GM18508 (cell line): ENCODE measurements around the gene OR8H1.

Source experiments
- ATAC-seq: cut with Tn5 transposase; IDR thresholded peaks from one replicate; pipeline ENCODE4 v1.9.1; 2021; ENCODE audit warnings: moderate number of reproducible peaks; ENCODE audit not compliant: insufficient read depth, unreplicated experiment

The OR8H1 gene, protein sequence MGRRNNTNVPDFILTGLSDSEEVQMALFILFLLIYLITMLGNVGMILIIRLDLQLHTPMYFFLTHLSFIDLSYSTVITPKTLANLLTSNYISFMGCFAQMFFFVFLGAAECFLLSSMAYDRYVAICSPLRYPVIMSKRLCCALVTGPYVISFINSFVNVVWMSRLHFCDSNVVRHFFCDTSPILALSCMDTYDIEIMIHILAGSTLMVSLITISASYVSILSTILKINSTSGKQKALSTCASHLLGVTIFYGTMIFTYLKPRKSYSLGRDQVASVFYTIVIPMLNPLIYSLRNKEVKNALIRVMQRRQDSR

DNA sequence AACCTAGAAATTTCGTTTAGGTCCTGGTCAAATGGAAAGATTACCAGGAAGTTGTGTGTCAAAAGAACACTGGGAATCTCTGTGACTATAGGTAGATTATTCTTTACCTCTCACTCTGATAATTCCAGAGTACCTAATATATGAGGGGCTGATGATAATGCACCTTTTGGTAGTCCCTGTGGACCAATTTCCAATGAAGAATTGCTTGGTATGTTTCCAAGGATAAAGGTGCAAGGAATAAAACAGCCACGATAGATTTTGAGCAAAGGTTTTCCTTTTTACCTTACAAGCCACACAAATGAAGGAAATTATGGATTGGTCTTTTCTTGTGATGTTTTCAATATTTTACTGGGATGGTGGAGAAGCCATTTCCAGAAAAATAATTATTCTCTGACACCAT lies at the start of gene OR8H1:
Gene OR8H1, minus strand, starts transcription at position 101 of the 400 bp plus-strand sequence. CDS start 1,192 bp downstream, outside the sequence.
- no peak for ATAC-seq

DNA sequence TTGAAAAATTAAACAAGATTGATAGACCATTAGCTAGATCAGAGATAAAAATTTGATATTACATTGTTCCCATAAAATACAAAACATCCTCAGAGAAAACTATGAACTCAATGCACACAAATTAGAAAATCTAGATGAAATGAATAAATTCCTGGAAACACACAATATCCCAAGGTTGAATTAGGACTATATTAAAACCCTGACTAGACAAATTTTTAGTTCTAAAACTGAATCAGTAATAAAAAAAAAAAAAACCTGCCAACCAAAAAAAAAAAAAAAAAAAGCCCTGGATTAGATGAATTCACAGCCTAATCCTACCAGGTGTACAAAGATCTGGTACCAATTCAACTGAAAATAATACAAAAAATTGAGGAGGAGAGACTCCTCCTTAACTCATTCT lies 48.2 kb upstream of the OR8H1 start:
- no peak for ATAC-seq

DNA sequence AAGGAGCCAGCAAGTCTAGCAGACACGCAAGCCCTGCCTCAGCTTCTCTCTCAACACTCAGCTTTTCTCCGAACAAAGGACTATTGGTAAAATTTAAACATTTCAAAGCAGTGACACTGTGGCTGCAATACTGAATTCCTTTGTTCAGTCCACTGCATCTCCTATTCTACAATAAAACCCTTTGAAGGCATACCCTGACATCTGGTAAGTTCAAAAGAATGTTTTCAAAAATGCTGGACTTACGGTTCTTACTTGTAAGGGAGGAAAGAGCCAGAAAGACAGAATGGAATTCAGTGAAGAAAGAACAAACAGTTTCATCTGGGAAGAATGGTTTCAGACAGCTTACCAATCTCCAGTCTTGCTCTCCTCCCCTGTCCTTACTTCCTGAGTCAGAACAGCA lies 41.1 kb upstream of the OR8H1 start:
- ATAC-seq = no peak

DNA sequence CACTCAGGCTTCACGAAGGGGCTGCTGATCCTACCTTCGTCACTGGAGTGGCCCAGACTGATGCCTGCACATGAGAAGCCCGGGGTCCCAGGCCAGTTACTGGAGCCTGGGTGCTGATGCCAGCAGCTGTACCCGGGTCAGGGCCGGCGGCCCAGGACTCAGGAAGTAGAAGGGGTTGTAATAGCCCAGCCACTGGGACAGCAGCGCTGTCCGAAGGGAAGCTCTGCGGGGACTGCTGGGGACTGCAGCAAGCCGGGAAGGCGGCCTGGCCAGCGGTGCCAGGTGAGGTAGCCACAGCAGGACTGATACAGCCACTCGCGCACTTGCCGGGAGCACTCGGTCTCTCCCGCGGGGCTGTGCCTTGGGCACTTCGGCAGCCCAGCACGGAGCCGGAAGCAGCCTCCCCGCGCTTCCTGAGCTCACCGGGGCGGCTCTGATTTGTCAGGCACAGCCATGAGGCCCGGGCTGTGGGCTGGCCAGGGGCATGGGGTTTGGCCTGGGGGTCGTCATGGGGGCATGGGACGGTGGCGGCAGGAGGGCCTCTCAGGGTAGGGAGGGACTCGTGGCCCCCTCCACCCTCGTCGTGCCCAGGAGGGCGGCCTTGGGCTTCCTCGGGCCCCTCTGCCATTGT lies 39.9 kb upstream of the OR8H1 start:
- ATAC-seq = no peak

DNA sequence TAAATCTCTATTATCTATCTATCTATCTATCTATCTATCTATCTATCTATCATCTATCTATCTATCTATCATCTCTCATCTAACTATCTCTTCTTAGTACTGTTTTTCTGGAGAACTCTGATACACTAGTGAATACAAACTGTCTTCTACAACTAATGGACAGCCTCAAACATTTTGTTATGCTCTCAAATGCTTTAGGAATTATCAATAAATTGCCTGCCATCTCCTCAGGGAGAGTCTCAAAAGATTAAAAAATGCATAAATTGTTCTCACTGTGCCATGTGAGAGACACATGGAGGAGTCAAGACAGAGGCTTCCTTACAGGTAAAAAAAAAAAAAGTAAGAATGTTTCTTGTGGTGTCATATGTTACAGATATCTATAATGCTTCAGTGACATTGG lies 22.8 kb upstream of the OR8H1 start, which contains the start of gene OR8K3:
Gene OR8K3, plus strand, starts transcription at position 301 of the 400 bp plus-strand sequence. CDS start 3,163 bp downstream, outside the sequence.
- no peak for ATAC-seq

DNA sequence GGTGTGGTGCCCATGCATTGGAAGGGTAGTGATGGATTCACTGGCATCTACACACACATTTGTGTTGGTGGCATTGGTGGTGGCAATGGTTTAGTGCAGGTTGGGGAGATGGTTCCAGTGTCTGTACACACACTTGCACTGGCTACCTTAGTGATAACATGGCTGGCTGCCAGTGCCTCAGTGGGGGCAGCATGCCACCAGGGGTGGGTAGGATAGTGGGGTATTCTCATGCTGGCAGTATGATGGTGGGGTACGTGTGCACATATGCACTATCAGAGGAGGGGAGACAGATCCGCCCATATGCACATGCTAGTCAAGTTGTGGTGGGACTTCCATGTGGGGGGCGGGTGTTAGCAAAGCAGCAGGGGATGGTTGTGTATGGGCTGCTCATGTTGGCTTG lies 15.8 kb upstream of the OR8H1 start:
- no peak for ATAC-seq

DNA sequence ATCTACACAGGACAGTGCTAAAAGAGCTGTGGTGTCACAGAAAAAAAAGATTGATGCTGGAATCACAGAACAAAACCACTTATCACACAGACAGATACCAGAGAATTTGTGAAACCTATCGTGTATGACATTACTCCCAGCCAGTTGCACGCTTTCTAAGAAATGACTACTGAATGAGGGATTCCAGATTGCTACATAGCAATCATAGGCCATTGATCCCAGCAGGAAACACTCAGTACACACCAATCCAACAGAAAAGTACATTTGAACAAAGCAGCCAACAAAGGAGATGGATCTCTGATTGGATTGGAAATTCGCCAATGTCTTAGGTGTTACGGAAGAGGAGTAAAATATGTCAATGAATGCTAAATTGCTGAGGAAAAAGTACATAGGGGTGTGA lies 4.8 kb upstream of the OR8H1 start:
- ATAC-seq = no peak

DNA sequence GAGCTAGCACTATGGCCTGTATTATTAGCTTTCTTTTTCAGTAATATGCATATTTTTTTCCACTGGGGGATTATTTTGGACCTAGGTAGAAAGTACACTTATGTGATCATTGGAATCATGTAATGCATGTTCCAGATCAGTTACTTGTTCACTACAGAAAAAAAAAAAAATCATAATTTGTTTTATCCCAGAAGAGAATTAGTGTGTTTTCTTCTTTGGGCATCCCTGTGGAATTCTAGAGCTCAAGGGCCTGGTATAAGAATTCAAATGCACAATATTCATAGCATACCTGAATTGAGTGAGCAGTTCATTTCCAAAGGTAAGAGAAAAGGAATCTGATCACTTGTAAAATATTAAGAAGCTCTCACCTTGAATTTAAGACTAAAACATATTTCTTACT lies 18.2 kb downstream of the OR8H1 start, which contains the start of gene OR5T1:
Gene OR5T1, plus strand, starts transcription at position 301 of the 400 bp plus-strand sequence. CDS start 1,485 bp downstream, outside the sequence.
- no peak for ATAC-seq

DNA sequence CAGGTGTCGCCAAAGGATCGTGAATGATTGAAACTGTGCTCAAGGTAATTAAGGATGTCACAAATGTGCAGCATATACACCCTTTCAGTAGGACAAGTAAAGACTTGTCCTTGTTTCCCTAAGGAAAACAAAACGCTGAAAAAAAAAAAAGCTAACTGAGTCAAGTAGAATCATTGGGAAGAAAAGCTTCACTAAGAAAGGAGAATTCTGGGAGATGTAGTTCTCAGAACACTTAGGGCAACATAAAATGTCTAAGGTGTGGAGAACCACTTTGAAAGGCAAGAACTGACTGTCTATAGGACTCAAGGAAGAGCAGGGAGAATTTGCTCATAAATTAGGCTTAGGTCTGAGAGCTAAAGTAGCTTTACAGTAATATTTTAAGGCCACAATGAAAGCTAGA lies 21.0 kb downstream of the OR8H1 start:
- no peak for ATAC-seq

DNA sequence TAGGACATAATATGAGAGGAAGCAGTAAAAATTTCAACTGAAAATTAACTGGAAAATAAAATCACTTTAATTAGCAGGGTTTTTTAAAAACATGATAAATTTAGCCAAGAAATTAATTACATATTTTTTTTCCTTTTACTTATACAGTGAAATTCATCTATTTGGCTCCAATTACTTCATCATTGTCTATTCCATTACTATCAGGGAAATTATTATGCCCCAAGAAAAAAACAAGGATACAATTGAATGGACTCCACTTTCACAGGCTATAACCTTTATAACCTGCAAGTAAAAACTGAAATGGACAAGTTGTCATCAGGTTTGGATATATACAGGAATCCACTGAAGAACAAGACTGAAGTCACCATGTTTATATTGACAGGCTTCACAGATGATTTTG lies 40.1 kb downstream of the OR8H1 start, which contains the start of gene OR5T3:
Gene OR5T3, plus strand, starts transcription at position 301 of the 400 bp plus-strand sequence. Its CDS starts 0 bp downstream, at position 301.
- no peak for ATAC-seq
